Mesenteric fat pad (tissue), 1 donor: Measurements from ENCODE around the gene NCAM2. TPM values are rescaled to one million over a fixed set of nuclear protein-coding genes. Genes with fewer than 3 reads are reported as not detected.
"Not testable (repeated sequence)": the region's sequence is repeated elsewhere in the genome, so short reads cannot be mapped to it uniquely, and the experiment has no call there.

Source experiments
- DNase-seq: peaks from one replicate; pipeline ENCODE4 v3.0.0-alpha.2; 2020; ENCODE audit warnings: low spot score
- total RNA-seq: library from RNA; stranded (reverse); fragmentation: NEBNext Ultra II Directional; extraction: Animal tissue kit (Norgen Biotek cat#: 25700); gene quantifications from one replicate; pipeline ENCODE4 v1.2.1, GENCODE V29; 2021
- donor health status: DM: yes; HTN: yes; CAD: no.

Gene NCAM2
- total RNA-seq, 1 donor from 2014 or later: 0.93 TPM

DNA sequence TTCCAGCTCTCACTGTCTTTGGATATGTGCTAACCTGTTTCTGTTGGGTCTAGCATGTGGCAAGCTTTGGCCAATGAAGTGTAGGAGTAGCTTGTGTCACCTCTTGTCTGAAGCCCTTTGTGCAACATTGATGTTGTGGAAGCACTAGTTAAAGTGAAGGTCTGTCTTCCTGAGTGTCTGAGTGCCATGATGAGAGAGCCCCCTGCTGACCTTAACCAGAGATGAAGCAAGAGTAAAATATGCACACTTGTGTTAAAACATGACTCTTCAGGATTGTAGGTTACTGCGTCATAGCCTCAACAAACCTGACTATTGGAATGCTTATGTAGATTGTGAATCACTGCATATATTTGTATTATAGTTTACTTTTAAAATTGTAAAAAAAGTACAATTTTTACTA is 103.7 kb downstream of the NCAM2 start:
- DNase-seq: no peak

DNA sequence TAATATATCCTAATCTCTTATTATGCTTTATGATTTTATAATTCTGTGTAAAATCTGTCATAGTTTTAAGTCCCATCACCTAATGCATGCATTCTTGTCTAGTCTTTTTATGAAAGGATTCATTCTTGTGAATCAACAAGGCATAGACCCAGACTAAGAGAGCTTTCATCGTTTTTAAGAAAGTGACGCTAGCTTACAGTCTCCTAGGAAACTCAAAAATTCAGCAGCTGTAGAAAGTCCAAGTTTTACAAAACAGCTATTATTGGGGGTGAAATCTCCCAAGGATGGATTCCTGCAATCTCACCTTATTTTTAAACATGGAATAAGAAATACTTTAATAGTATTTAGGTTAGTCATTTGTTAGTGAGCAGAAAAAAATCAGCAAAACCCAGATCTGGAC is 104.7 kb downstream of the NCAM2 start:
- no peak for DNase-seq

DNA sequence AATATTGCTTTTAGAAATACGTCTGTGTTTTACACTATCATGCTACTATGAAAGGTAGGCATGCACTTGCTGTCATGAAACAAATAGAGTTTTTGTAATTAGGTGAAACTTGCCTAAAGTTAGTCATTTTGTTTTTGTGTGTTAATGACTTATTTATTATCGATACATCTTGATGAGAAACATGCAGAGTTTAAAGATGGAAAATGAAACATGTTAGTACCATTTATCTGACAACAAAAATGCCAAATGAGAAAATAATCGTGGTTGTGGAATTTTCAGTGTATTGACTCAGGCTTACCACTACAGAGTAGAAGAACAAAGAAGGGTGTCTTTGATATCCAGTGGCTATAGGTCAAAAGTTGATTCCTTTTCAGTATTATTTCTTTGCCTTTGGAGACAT is 105.5 kb downstream of the NCAM2 start:
- no peak for DNase-seq

DNA sequence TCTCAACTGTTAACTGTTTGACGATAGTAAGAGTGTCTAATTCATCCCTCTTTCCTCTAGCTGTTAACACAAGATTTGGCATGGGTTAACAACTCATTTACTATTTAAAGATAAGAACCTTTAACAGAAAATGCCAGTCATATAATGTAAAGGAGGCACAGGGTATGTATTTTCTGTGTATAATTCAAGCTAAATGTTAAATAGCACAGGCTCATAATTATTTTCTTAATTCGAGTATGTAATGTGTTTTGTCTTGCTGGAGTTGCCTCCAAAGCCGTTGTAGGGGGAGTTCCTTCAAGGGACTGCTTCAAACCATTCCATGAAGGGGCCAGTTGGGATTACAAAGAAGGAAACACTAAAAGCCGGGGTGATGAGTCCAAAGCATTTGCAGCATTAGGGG is 111.5 kb downstream of the NCAM2 start:
- DNase-seq: no peak

GRCh38 chr21:21111309-21111920 is 113.2 kb downstream of the NCAM2 start:
- DNase-seq: no peak

- no peak for DNase-seq
Observed at GRCh38 chr21:21114461-21114860, 116.3 kb downstream of the NCAM2 start.

DNA sequence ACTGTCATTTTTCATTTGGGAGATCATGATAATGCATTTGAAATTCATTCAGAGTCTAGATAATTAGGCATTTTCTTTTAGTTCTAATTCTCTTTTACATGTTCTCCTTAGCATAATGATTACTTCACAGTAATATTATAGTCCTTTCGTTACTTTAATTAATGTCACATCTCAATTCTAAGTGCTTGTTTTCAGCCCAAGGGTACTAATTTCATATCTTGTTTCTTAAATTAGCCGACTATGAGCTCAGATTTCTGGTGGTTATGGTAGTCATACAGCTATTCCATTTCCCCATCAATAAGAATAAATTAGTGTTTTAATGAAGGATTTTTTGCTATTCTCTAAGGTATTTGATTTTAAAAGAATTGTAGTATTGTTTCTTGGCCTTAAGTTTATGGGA is 120.9 kb downstream of the NCAM2 start:
- no peak for DNase-seq

- no peak for DNase-seq
Observed at GRCh38 chr21:21122680-21123079, 124.5 kb downstream of the NCAM2 start.

DNA sequence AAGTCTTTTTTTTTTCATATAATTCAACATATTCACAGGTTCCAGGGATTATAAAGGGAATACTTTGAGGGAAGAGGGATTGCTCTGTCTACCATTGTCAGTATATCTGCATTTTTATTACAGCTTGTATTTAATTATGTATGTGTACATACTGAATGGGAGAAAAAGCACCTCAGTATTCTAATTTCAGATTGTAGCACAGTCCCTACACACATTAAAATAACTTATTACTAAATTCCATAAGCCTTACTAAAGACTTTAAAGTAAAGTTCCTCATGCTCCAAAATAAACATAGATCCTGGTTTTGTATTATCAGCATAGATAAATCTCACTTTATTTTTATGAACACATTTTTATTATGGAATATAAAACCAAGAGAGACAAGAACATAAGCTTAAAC is 134.2 kb downstream of the NCAM2 start:
- no peak for DNase-seq

DNA sequence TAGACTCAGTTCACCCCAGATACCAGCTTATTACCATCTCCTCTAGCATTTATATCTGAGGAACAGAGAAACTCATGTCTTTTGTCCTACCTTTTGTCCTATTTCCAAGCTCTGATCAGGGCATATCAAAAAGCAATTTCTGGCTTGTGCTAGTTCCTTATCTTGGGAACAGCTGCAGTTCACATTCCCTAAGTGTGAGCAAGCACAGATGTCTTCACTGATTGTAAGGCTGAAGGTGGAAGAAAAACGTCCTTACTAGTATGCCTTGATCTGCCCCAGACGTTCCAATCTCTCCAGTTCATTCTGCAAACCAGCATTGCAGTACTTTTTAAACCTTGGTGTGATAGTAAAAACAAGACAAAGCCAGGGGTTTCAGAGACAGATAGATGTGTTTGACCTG is 139.8 kb downstream of the NCAM2 start:
- no peak for DNase-seq

DNA sequence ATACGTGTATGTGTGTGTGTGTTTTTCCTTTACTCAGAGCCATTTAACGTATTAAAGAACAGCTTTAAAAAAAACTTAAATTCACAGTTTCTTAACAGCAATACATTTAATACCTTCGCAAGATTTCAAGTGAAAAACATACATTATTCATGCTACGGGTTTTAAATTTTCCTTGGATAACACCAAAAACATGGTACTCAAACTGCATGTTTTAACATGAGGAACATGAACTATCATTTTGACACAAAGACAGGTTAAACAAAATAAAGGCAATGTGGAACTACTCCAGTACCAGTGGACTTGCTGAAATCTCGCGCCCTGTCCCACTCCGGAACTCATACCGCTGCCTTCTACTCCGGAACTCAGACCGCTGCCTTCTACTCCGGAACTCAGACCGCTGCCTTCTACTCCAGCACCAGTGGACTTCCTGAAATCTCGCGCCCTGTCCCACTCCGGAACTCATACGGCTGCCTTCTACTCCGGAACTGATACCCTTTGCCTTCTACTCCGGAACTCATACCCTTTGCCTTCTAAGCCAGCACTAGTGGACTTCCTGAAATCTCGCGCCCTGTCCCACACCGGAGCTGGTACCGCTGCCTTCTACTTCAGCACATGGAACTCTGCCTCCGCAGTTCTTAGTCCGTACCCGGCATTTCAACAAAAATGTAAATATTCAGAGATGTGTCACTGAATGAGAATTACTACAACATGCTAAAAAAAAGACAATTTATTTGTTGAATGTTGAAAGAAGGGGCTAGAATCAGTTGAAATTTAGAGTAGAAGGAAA is 148.6 kb downstream of the NCAM2 start:
- no peak for DNase-seq

GRCh38 chr21:21147374-21147745 is 149.2 kb downstream of the NCAM2 start:
- no peak for DNase-seq

- DNase-seq: no peak
Observed at GRCh38 chr21:21148009-21148408, 149.8 kb downstream of the NCAM2 start.

DNA sequence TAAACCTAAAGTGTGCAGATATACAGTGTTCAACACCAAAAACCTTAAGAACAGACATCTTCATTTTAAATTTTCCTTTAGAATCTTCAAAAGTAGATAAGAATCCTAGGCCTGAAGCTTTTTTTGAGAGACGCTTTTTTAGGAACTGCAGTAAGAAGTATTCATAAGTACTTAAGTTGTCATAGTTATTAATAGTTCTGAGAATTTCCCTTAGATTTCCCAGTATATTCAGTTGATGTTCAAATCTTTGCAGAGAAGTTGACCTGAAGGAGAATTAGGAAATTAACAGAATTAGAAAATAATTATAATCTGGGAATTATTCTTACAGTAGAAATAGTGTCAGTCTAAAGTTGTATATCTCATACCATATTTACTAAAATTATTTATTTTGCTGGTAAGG is 150.3 kb downstream of the NCAM2 start:
- no peak for DNase-seq

GRCh38 chr21:21149445-21149844 is 151.2 kb downstream of the NCAM2 start:
- DNase-seq: not testable (repeated sequence)

DNA sequence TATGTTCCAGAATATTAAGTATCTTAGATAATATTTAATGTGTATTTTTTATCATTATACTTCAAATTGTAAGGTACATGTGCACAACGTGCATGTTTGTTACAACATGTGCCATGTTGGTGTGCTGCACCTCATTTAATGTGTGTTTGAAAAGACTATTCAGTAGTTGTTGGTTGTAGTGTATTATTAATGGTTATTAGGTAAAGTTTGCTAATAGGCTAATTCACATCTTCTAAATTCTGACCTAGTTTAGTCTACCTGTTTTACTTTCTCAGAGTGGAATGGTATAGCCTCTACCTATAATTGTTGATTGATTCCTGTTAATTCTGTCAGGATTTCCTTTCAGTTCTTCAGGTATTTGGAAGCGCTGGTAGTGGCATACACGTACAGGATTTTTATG is 153.0 kb downstream of the NCAM2 start:
- no peak for DNase-seq

- DNase-seq: no peak
Observed at GRCh38 chr21:21156397-21156796, 158.2 kb downstream of the NCAM2 start.

DNA sequence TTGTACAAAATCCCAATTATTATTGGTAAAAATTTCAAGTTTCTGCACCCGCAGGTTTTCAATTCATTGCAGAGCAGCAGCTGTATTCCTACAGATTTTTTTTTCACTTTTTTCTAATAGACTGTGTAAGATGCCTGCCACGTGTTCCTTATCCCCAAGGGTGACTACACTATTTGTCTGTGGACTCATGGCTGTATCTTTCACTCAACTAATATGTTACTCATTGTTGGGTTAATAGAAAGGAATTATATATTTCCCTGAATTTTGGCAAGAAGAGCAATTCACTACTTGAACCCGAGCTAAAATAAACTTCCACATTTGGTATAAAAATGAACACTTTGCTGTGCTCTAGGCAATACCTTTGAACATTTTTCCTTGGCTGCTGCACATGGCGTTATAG is 158.7 kb downstream of the NCAM2 start:
- DNase-seq: no peak

DNA sequence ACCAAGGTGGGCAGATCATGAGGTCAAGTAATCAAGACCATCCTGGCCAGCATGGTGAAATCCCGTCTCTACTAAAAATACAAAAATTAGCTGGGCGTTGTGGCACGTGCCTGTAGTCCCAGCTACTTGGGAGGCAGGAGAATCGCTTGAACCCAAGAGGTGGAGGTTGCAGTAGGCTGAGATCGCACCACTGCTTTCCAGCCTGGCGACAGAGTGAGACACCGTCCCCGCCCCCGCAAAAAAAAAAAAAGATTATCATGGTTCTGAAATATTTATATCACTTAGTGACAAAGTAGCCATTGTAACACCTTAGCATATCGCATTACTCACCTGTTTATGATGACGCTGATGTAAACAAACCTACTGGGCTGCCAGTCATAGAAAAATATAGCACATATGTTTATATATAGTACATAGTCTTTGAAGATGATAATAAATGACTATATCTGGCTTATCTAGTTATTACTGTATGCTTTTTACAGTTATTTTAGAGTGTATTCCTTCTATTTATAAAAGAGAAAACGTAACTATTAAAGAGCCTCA is 160.2 kb downstream of the NCAM2 start:
- DNase-seq: no peak

DNA sequence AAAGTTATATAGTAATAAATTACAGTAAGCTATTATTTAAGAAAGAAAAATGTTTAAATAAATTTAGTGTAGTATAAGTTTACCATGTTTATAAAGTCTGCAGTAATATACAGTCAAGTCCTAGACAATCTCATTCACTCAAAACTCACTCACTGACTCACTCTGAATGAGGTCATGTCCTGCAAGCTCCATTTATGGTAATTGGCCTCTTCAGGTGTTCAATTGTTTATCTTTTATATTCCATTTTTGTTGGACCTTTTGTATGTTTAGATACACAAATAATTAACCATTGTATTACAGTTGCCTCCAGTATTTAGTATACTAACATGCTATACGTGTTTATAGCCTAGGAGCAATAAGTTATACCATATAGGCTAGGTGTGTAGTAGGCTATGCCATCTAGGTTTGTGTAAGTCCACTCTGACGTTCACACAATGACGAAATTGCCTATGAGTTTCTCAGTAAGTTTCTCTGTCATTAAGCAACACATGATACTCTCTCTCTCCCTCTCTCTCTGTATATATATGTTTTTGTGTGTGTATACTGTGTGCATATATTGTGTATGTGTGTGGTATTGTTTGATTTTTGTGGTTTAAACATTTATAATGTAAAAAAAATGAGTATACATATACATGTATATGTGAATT is 161.2 kb downstream of the NCAM2 start:
- DNase-seq: no peak

- no peak for DNase-seq
Observed at GRCh38 chr21:21162786-21163185, 164.6 kb downstream of the NCAM2 start.

- no peak for DNase-seq
Observed at GRCh38 chr21:21163904-21164303, 165.7 kb downstream of the NCAM2 start.
